ENCODE measurements around the gene ZBTB48.
"Not testable (repeated sequence)": the region's sequence is repeated elsewhere in the genome, so short reads cannot be mapped to it uniquely, and the experiment has no call there.

ZBTB48 gene

DNA sequence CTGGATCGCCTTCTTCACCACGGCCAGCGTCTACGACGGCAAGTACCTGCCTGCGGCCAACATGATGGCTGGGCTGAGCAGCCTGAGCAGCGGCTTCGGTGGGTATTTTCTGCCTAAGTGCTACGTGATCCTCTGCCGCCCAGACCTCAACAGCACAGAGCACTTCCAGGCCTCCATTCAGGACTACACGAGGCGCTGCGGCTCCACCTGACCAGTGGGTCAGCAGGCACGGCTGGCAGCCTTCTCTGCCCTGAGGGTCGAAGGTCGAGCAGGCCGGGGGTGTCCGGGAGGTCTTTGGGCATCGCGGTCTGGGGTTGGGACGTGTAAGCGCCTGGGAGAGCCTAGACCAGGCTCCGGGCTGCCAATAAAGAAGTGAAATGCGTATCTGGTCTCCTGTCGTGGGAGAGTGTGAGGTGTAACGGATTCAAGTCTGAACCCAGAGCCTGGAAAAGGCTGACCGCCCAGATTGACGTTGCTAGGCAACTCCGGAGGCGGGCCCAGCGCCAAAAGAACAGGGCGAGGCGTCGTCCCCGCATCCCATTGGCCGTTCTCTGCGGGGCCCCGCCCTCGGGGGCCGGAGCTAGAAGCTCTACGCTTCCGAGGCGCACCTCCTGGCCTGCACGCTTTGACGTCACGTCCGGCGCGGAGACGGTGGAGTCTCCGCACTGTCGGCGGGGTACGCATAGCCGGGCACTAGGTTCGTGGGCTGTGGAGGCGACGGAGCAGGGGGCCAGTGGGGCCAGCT, at the start of gene ZBTB48:
ZBTB48 (plus strand) TSS at position 621 of the 745 bp plus-strand sequence. CDS start 616 bp downstream, outside the sequence.
- peak; percentile 95 for DNase-seq

GRCh38 chr1:6530504-6531160, 49.2 kb upstream of the ZBTB48 start:
- no peak for DNase-seq

DNA sequence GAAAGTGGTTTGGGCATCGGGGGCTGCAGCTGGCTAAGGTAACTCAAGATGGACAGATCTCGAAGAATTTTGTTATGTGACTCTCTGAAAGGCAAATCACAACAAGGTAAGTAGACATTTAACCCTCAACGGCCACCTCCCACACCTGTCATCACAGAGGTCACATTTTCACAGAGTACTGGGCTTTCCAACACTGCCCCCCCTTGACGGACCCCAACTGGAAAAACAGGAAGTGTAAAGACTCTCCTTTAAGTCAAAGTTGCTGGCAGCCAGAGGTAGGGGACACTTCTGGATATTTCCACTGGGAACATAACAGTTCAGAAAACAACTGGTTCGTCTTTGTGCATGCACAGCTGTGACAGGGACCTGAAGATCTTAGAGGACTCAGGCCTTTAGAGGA, 47.8 kb upstream of the ZBTB48 start:
- DNase-seq, result no peak

GRCh38 chr1:6534248-6534822, 45.5 kb upstream of the ZBTB48 start:
- DNase-seq, result no peak

- DNase-seq, result no peak
Measured at GRCh38 chr1:6535214-6535613, 44.6 kb upstream of the ZBTB48 start.

GRCh38 chr1:6536291-6536690, 43.5 kb upstream of the ZBTB48 start:
- DNase-seq, result no peak

- DNase-seq, result no peak
Measured at GRCh38 chr1:6538956-6539355, 40.8 kb upstream of the ZBTB48 start.

- DNase-seq, result no peak
Measured at GRCh38 chr1:6544831-6545230, 35.0 kb upstream of the ZBTB48 start.

GRCh38 chr1:6545276-6546112, 34.3 kb upstream of the ZBTB48 start:
- DNase-seq, result no peak

DNA sequence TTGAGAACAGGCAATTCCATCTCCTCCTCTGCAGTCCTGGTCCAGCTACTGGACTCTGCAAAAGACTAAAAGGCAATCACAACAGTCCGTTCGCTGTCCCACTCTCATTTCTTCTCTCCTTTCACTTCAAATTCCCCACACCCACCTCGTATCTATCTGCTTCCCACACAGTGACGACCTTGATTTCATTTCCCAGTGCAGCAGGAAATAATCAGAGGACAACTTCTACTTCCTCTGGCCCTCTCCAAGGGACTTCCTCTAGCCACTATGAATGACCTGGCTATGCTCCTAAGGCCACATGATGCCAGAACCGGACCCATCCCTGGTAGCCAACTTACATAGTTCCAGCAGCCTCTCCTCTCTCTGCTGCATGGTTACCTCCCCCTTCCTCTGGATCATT, 33.5 kb upstream of the ZBTB48 start:
- no peak for DNase-seq

DNA sequence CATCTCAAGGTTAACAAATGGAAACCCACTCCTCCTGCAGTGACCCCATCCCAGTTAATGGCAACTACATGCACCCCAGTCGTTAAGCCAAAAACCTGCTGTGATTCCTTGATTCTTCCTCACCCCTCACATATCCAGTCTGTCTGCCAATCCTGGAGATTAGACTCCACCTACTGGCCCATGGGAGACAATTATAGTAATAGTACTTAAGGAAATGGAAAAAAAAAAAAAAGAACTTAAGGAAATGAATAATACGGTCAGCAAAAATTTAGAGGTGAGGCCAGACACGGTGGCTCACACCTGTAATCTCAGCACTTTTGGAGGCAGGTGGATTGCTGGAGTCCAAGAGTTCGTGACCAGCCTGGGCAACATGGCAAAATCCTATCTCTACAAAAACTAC, 32.5 kb upstream of the ZBTB48 start:
- no peak for DNase-seq

DNA sequence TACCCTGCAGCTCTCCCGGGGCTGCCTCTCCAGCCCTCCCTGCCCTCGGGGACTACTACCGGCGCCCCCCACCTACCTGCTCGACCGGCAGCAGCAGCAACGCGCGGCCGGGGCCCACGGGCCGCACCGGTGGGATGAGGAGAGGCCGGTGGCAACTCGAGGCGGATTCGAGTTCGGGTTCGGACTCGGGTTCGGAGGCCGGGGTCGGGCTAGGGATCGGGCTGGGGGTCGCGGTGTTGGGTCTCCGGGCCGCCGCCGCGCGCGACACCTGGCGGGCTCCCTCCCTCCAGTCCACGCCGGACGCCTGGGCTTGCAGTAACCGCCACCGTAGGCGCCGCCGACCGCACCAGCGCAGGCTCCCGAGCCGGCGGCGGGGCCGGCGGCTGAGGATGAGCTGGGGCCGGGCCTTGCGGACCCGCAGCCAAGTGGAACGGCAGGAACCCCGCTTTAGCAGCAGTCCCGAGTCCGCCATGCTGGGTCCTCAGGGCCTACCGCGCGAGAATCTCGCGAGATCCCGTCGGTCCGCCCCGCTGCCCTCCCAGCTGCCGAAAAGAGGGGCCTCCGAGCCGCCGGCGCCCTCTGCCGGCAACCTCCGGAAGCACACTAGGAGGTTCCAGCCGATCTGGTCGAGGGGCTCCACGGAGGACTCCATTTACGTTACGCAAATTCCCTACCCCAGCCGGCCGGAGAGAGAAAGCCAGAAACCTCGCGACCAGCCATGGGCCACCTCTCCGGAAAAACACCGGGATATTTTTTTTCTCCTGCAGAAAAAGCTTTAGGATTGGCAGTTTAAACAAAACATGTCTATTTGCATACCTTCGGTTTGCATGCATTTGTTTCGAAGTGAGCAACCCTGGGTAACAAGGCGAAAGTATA, 25.5 kb upstream of the ZBTB48 start, which contains the start of gene NOL9:
NOL9 (minus strand) TSS at position 483 of the 876 bp plus-strand sequence; CDS start at position 472, 11 bp downstream.
- DNase-seq, result peak; percentile 68

DNA sequence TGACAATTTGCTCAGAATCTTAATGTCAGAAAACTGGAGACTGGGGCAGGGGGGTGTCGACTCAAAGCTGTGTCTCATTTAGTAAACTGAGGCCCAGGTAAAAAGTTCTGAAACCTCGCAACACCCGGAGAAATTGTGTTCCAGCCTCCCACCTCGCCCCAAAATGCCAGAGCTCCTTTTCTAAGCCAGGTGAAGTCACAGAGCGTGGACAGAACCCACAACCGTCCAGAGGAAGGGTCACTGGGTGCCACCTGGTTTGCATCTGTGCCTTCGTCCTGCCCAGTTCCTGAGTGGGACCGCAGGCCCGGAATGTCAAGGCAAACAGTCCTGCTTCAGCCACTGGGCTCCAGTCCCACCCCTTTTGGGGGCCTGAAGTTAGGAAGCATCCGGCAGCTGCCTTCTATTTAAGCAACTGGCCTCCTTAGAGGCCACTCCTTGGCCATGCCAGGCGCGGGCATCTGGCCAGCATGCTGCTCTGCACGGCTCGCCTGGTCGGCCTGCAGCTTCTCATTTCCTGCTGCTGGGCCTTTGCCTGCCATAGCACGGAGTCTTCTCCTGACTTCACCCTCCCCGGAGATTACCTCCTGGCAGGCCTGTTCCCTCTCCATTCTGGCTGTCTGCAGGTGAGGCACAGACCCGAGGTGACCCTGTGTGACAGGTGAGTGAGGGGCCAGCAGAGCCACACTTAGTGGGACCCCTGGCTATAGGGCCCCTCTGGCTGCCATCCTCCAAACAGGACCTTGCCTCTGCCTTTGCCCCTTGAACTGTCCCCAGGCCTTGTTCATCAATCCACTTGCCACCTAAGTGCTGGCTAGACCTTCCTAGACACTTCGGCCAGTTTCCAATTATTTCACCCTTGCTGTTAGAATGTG, 24.7 kb upstream of the ZBTB48 start, which contains the start of gene TAS1R1:
TAS1R1 (plus strand) TSS at position 401 of the 872 bp plus-strand sequence; CDS start at position 468, 67 bp downstream.
- peak; percentile 6 for DNase-seq

- no peak for DNase-seq
Measured at GRCh38 chr1:6557597-6557996, 22.2 kb upstream of the ZBTB48 start.

DNA sequence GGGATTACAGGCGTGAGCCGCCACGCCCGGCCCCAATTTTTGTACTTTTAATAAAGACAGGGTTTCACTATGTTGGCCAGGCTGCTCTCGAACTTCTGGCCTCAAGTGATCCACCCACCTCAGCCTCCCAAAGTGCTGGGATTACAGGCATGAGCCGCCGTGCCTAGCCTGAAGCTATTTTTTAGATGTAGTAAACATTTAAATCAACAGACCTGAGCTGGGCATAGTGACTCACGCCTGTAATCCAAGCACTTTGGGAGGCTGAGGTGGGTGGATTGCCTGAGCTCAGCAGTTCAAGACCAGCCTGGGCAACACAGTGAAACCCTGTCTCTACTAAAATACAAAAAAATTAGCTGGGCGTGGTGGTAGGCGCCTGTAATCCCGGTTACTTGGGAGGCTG, 20.6 kb upstream of the ZBTB48 start:
- DNase-seq, result not testable (repeated sequence)

GRCh38 chr1:6560267-6560666, 19.5 kb upstream of the ZBTB48 start:
- no peak for DNase-seq

GRCh38 chr1:6569033-6569432, 10.8 kb upstream of the ZBTB48 start:
- DNase-seq, result no peak

DNA sequence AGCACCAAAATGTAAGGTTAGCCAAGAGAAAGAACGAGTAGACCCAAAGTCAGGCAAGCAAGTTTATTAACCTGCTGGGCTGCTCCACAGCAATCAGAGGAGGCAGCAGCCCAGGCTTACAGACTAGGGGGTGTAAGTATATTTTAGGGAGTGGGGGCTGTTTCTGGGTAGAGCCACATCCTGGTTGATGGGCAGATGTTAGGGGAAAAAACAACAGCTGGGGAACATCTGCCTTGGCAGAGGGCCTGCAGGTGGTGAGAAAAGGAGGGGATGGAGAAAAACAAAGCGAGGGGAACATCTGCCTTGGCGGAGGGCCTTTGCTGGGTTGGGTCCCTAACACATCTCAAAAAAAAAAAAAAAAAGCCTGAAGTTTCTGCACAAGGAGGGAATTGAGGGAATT, 9.7 kb upstream of the ZBTB48 start:
- DNase-seq, result no peak

GRCh38 chr1:6570987-6571386, 8.8 kb upstream of the ZBTB48 start:
- no peak for DNase-seq

GRCh38 chr1:6572653-6573383, 7.0 kb upstream of the ZBTB48 start:
- DNase-seq, result no peak
